Measurements from ENCODE around the gene YAP1.
"Not testable (repeated sequence)": the region's sequence is repeated elsewhere in the genome, so short reads cannot be mapped to it uniquely, and the experiment has no call there.

YAP1 gene

DNA sequence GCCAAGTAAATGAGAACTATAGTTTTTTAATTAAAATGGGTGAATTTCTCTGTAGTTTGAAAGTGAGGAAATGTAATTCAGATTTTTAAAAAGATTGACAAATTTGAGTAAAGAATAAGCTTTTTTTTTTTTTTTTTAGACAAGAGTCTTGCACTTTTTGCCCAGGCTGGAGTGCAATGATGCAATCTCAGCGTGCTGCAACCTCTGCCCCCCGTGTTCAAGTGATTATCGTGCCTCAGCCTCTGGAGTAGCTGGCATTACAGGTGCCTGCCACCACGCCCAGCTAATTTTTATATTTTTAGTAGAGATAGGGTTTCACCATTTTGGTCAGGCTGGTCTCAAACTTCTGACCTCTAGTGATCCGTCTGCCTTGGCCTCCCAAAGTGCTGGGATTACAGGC, 90.1 kb downstream of the YAP1 start:
- not testable (repeated sequence) for DNase-seq (ENCODE audit: low read depth)

DNA sequence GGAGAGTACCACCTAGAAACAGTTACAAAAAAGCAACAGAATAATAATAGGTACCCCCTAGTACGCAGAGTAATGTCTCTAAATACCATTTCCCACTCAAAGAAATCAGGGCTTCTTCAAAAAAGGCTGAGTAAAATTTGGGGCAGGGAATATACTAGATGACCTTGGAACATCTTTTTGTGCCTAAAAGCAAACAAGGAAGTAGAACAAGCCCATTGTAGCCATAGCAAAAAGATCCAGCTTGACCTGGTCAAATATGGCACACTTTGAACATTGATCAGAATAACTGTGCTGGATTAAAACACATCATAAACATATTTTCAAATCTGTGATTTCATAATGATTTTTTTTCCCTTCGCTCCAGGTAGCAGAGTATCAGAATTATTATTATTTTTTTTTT, 91.5 kb downstream of the YAP1 start:
- no peak for DNase-seq (ENCODE audit: low read depth)

DNA sequence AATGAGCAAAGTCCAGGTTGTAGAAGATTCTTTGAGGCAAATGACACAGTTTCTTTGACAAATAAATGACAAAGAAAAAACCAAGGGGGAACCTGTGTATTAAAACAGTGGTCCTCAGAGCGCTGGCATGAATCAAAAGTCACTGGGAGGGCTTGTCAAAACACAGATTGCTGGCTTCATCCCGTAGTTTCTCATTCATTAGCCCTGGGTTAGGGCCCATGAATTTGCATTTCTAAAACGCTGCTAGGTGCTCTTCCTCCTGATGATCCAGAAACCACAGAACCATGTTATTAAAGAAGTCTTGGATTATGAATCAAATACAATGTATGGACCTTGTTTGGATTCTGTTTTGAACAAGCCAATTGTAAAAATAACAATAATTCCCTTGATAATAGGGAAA, 92.7 kb downstream of the YAP1 start:
- DNase-seq (ENCODE audit: low read depth): no peak

DNA sequence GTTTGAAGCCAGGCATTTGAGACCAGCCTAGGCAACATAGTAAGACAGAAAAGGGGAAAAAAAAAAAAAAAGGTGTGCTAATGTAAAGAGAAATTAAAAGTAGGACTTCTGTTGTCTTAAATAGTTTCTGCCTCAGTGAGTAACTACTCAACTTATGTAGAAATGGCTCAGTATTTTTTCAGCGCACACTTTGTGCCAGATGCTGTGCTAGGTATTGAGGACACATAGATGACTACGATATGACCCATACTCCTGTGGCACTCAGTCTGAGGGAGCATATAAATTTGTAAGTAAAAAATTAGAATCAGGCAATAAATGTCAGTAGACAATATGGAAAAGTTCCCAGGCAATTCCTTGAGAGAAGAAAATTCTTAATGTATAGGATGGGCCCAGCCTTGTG, 93.9 kb downstream of the YAP1 start:
- DNase-seq (ENCODE audit: low read depth): no peak

DNA sequence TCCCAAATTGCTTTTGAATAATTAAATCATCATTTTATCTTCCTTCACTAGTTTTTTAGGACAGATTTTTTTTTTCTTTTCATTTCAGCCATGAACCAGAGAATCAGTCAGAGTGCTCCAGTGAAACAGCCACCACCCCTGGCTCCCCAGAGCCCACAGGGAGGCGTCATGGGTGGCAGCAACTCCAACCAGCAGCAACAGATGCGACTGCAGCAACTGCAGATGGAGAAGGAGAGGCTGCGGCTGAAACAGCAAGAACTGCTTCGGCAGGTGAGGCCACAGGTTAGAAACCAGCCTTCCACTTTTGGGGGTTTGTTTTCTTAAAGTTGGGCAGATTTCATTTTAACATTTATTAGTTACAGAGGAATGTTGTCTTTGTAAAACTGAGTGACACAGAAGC, 95.6 kb downstream of the YAP1 start:
- no peak for DNase-seq (ENCODE audit: low read depth)

DNA sequence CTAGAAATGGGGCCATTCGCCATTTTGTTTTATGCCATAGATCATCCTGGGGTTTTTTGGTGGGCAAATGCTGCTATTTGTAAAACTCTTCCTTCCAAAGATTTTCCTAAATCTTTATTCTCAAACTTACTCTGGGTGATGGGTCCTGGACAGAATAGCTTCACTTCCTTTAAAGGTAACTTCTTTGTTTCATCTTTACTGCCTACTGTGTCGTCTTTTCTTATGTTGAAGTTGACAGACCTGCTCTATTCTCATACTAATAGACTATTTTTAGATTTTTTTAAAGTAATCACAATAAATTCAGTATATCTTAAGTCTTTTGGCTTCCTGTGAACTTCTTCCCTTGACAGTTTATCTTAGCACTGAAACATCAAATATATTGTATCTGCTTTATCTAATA, 98.6 kb downstream of the YAP1 start:
- DNase-seq (ENCODE audit: low read depth): no peak

DNA sequence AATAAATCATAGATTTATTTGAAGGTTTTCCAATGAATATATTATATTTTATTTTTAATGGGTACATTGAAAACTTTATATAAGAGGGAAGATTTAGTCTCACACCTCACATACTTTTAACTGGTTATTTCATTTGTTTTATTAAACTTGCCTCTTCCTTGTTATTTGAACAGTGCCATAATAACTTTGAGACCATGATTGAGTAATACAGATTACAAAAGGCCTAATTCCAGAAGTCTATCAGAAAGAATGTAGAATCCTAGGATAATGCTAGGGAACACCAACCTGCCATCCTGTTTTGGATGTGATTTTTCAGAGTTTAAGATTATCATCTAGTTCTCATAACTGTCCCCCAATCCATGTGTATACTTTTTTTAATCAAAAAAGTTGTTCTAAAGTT, 104.4 kb downstream of the YAP1 start:
- DNase-seq (ENCODE audit: low read depth): no peak

DNA sequence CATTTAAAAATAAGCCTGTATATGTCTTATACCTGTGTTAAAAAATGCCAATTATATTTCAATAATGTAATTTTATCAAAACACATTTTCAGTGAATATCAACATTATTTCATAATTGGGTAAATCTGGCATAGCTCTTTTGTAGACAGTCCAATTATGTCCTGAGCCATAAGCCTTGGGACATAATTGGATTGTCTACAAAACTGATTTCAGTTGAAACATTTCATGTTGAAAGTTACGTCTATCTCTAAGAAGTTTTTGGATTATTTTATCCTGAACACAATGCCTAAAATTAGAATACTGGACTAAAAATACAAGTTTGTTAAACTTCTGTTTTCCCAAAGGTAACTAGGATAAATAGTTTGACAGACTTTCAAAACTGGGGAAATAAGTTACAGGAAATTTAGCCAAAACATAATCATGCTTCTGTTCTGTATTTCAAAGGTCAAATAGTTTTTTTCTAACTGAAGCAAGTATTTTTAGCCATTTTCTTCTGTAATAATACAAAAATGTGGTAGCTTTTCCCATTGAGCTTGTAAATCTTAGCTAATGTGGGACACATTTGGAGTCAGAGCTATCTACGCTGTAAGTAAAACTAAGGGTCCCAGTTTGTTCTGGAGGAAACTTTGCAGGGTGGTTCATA, 106.3 kb downstream of the YAP1 start:
- no peak for DNase-seq (ENCODE audit: low read depth)

DNA sequence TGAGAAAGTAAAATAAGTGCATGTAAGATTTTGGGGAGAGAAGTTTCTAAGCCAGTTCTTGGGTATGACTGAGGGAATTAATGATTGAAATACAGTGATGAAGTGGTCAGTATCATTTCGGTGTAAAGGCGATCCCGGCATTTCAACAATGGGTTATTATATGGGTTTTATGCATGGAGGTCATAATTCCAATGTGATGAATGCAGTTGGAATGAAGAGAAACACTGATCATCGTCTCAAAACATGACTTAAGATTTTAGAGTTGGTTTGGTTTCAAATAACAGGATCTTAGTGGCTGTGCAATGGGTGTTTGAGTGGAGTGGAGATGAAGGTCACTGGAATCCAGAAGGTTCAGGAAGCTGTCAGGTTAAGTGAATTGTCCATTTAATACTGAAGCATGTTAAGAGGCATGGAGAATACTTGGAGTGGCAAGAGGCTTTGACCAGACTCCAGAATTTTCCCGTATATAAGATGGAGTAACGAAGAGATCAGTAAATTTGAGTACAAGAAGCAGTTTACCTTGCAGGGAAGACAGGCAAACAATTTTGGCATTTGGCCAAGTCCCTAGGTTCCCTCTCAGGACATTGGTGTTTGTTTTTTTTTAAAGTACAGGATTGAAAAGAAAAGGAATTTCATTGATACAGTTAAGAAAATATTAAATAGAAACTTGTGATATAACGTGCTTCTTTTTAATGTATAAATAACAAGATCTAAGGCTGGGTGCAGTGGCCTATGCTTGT, 110.7 kb downstream of the YAP1 start:
- DNase-seq (ENCODE audit: low read depth): no peak

DNA sequence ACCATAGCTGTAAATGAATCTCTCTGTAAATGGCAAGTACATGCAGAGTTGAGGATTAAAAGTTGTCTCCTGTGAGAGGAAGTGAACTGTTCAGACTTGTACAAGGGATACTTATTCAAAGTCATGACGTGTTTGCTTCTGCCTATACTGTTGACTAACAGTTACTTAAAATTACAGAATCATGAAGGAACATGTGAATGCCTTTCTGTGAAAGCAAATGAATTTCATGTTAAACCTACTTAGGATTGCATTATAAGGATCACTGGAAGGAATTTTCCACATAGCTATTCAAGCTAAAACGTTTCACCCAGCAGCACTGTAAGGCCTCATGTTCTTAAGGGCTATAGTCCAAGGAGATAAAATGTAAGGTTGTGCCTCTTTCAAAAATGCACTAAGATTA, 113.6 kb downstream of the YAP1 start:
- no peak for DNase-seq (ENCODE audit: low read depth)

DNA sequence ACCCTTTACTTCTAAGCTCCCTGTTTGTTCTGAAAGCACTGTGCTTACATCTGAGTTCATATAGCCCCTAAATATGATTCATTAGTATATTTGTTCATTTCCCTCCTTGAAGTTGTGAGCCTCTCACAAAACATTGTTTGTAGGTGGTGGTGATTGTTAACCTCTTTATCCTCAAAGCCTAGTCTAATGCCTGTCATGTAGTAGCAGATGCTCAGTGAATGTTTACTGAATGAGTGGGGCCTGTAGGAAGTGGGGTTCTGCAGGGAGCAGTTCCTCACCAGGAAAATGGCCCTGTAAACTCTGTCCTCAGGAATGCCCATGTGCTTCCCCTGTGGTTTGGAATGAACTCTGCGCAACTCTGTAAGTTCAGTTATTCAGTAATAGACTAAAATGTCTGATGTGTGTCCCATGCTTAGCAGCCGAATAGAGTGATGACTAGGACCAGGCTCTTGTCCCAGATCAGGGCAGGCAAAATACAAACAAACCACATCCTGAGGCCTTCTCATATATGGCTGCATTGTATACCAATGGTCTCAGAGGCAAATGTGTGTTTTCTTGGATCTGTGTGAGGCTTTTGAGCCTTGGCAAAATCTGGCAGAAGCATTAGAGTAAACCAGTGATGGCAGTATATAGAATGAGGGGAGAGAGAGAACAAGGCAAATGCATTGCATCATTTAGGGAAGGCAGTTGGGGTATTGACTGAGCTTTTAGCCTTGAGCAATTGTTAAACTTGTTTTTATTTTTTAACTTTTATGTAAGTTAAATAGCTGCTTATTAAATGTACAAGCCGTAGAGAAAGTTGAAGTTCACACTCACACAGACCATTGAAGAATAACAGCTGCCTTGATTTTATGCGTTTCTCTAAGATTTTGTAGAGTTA, 115.7 kb downstream of the YAP1 start:
- DNase-seq (ENCODE audit: low read depth): no peak

DNA sequence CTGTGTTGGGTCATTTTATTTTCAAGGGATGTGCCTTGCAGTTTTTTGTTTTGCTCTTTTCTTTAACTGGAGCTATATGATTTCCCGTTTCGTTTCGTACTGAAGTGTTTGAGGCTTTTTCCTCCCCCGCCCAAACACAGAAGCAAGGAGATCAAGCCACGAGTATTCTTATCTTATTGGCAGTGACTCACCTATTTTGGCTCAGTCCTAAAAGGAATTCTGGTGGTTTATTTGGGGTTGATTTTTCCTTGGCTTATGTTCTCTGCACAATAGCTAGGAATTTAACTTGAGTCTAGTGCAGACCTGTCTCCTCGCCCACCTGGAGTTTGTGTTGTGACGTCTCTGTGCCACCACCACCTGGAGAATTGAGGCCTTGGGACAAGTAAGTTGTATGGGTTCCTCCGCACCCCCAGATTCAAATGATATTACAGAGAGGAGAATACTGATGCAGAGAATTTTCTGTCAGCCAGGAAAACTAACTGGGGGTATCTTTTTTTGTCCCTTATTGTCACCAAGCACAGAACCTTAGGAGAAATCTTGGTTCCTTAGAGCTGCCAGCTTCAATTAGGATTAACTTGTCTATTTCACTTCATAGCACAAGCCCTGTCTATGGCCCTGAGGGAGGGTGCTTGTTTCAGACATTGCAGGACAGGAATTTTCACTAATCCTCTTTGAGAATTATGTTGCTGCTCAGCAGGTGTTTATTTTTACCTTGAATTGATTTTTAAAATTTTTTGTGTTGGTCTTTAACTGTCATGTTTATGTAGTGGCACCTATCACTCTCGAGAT, 116.6 kb downstream of the YAP1 start:
- DNase-seq (ENCODE audit: low read depth): no peak

DNA sequence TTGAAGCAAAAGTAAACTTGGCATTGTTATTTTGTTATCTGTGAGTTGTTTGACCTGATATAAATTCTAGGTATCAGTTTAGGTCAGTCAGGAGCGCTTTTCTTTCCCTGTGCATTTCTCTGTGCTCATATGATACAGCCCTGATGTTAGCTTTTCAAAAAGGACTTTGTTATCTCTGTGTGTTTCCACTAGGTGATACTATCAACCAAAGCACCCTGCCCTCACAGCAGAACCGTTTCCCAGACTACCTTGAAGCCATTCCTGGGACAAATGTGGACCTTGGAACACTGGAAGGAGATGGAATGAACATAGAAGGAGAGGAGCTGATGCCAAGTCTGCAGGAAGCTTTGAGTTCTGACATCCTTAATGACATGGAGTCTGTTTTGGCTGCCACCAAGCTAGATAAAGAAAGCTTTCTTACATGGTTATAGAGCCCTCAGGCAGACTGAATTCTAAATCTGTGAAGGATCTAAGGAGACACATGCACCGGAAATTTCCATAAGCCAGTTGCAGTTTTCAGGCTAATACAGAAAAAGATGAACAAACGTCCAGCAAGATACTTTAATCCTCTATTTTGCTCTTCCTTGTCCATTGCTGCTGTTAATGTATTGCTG, 119.4 kb downstream of the YAP1 start:
- no peak for DNase-seq (ENCODE audit: low read depth)

DNA sequence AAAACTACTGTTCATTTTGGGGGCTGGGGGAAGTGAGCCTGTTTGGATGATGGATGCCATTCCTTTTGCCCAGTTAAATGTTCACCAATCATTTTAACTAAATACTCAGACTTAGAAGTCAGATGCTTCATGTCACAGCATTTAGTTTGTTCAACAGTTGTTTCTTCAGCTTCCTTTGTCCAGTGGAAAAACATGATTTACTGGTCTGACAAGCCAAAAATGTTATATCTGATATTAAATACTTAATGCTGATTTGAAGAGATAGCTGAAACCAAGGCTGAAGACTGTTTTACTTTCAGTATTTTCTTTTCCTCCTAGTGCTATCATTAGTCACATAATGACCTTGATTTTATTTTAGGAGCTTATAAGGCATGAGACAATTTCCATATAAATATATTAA, 119.9 kb downstream of the YAP1 start:
- DNase-seq (ENCODE audit: low read depth): no peak

DNA sequence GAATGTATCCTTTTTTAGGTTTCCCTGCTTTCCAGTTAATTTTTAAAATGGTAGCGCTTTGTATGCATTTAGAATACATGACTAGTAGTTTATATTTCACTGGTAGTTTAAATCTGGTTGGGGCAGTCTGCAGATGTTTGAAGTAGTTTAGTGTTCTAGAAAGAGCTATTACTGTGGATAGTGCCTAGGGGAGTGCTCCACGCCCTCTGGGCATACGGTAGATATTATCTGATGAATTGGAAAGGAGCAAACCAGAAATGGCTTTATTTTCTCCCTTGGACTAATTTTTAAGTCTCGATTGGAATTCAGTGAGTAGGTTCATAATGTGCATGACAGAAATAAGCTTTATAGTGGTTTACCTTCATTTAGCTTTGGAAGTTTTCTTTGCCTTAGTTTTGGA, 120.7 kb downstream of the YAP1 start:
- no peak for DNase-seq (ENCODE audit: low read depth)

DNA sequence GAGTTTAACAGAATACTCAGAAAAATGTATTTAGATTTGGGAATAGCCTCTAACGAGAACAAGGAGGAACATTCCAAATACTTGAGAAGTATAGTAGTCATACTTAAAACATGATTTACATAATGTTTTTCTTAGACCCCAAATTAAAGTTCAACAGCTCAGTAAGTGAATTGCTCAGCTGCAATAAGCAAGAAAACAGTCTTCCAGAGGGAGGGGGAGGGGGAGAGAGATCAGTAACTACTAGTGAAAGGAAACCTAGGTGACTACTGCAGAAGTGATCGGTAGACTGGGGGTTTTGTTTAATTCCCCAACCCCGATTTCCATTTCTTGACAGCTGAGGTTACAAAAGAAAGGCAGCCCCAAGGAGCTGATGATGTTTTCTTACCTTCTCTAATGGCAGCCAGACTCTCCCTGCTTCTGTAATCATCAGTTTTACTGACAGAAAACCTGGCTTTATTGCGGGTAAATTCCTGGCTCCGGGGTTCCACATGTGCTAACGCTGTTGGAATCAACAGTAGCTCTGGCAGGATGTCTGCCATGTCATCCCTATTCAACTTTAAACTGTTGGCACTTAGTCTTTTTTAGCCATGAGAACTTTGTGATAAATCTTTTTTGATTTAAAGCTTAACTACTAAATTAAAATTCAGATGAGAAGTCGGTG, 124.7 kb downstream of the YAP1 start:
- DNase-seq (ENCODE audit: low read depth): no peak

DNA sequence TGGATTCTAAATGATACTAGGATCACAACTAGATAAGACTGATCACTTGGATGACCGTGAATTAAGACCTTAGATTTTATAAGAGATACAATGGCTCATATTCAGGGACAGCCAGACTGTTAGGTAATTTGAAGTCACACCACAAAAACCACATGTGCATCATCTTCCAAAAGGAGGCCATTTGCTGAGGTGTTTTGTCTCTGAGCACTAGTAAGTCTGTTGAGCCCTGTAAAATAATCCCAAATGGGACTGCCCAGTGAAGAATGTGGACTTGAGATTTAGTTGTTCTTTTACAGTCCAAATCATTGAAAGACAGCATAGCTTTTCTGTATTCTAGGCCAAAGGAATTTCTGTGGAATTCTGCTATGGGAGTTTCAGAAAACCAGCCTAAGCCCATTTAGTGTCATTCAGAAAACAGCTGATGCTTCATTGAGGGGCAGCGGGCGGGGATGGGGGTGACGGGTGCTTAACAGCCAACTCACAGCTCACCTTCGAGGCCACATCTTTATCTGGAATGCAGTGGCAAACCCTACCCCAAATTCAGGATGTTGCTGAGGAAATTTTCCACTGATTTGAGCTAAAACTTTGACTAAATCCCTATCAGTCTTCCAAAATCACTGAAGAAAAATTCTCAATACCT, 127.0 kb downstream of the YAP1 start:
- DNase-seq (ENCODE audit: low read depth): no peak

DNA sequence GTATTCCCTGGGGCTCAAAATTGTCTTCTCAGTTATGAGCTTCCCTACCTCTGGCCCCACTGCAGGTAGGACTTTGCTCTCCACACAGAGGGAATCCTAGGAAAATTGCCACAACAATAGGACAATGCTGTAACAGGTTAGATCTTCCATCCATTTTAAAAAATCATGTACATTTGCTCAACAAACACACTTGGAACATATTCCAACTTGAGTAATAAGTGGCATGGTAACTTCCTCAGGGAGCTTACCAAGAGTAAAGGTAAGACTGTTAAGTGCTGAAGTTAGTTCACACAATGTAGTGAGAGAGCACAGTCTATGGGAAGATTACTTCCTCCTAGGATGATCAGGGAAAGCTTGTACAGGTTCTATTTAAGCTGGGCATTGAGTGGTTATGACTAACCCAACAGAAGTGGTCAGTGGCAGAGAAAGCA, 128.2 kb downstream of the YAP1 start:
- DNase-seq (ENCODE audit: low read depth): no peak

DNA sequence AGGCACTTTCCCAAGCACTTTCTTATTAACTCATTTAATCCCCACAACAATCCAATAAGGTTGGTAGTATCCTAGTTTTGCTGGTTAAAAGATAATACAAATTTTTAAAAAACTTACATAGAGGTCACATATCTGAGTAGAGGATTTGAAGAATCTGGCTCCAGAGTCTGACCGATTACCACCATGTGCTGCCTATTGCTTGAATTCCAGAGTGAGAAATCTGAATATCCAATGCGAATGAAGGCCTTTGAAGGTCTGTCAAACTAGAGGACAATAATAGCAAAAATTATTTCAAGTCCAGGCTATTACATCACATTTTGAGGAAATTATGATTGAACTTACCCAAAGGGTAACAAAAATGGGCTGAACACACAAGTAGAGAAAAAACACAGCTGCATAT, 129.2 kb downstream of the YAP1 start:
- no peak for DNase-seq (ENCODE audit: low read depth)

DNA sequence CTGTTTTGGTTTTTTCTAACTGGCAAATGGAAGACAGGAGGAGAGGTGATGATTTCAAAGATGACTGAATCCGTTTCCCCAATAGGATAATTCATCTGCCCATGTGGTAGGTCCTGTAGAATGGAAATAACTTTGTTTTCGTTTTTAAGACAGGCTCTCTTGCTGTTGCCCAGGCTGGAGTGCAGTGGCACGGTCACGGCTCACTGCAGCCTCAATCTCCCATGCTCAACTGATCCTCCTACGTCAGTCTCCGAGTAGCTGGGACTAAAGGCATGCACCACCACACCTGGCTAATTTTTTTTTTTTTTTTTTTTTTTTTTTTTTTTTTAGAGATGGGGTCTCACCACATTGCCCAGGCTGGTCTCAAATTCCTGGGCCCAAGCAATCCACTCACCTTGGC, 129.7 kb downstream of the YAP1 start:
- DNase-seq (ENCODE audit: low read depth): no peak

DNA sequence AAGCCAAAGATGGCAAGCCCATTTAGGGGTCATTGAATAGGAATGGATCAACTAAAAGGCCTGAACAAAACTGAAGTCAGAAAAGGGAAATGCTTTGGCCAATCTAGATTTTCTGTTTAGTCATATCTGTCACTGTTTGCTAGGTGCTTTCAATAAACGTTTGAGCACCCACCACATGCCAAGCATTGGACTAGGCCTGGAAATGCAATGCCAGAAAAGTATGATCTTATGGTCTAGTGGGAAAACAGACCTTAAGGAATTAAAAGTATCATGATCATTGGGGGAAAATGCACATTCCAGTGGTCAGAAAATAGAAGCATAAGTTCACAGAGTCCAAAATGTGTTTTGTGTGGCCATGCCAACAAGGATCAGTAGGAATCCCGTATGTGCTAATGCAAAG, 130.3 kb downstream of the YAP1 start:
- DNase-seq (ENCODE audit: low read depth): no peak

Measured in activated T-cell treated with anti-CD3 and anti-CD28 coated beads for 48 hours (primary cell).